Fibroblast of the conjunctiva (primary cell): ENCODE results near the gene ADAM21.
"Not testable (repeated sequence)": the region's sequence is repeated elsewhere in the genome, so short reads cannot be mapped to it uniquely, and the experiment has no call there.

Experiments used
- DNase-seq: peaks from one replicate; pipeline ENCODE4 v3.0.0-alpha.2; 2010; ENCODE audit warnings: low read depth

ADAM21 gene

DNA sequence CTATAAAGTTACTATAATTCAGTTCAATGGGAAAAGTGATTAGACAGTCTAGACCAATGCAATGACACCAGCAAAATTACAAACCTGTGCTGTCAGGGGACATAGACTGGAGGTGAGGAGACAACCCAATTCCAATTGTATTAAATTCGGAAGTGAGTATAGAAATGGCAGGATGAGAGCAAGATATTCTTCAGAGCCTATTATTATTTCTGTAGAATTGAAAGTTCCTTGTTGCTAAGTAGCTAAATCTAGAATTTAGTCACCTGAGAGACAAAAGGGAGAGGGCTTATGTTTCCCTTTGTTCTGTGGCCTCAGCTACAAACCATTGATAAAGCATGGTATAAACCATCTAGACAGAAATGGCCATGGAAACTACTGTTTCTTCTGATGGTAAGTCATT is at the start of gene ADAM21:
ADAM21 (plus strand) TSS at position 301 of the 400 bp plus-strand sequence. CDS start 5,326 bp downstream, outside the sequence.
- DNase-seq = no peak

- not testable (repeated sequence) for DNase-seq
Measured at GRCh38 chr14:70403335-70403734, 48.6 kb upstream of the ADAM21 start.

DNA sequence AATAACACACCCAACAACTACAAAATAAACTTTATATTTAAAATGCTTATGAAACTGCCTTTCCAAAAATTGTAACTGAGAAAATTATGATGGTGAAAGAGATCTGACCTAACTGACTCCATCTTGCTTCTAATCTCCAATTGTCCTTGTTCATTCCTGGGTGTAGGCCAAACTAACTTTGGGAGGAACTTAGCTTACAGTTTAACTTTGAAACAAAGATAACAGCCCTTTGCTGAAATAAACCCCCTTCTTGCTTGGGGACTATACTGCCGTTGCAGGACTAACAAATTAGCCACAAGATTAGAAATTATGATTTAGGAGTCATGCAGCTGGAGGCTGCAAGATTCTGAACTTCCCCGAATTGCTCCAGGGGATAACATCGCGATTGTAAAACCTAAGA is 45.8 kb upstream of the ADAM21 start:
- DNase-seq = not testable (repeated sequence)

GRCh38 chr14:70407621-70408020 is 44.4 kb upstream of the ADAM21 start:
- no peak for DNase-seq

- DNase-seq = no peak
Measured at GRCh38 chr14:70415788-70416187, 36.2 kb upstream of the ADAM21 start.

DNA sequence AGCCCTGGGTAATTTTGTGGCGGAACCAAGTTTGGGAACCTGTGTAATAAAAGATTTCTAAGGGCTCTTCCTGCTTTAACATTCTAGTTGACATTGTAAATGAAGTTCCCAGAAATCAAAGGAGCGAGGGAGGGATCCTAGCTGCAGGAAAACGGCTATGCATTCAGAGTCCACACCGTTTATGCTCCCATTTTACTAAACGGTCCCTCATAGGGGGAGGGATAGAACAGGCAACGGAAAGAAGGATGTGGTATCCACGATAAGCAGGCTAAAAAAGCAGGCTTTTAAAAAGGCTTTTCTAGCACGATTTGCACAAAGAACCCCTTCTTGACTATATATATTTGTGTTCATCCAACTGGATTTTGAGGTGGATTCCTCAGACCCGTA is 35.6 kb upstream of the ADAM21 start:
- no peak for DNase-seq

GRCh38 chr14:70416725-70417349 is 35.1 kb upstream of the ADAM21 start, which contains the start of gene SYNJ2BP:
SYNJ2BP (minus strand) TSS chr14:70417090; CDS start chr14:70416963, 127 bp downstream.
- DNase-seq = peak; percentile 31

DNA sequence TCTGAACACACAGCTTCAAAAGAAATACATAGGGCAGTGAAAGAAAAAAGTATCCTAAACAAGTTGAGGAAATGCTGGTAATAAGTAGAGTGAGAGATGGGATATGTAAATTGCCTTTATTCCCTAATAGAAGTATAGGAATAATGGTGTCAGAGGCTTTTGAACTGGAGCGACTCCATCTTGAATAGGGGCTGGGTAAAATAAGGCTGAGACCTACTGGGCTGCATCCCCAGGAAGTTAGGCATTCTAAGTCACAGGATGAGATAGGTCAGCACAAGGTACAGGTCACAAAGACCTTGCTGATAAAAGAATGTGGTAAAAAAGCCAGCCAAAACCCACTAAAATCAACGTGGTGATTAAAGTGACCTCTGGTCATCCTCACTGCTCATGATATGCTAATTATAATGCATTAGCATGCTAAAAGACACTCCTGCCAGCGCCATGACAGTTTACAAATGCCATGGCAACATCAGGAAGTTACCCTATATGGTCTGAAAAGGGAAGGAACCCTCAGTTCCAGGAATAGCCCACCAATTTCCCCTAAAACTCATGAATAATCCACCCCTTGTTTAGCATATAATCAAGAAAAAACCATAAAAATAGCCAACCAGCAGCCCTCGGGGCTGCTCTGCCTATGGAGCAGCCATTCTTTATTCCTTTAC is 32.6 kb upstream of the ADAM21 start:
- DNase-seq = not testable (repeated sequence)

DNA sequence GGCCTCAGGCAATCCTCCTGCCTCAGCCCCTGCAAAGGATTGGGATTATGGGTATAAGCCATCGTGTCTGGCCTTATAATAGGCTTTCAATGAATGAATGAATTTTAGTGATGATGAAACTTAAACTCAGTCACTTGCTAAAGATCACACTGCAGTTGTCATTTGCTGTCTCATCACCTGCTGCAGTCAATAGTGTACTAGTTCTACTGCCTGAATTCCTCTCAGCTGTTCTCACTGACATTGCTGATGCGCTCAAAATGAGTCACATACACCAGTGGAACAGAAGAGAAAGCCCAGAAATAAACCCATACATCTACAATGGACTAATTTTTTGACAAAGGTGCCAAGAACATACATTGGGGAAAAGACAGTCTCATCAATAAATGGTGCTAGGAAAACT is 29.4 kb upstream of the ADAM21 start:
- DNase-seq = no peak

- DNase-seq = no peak
Measured at GRCh38 chr14:70425354-70425753, 26.6 kb upstream of the ADAM21 start.

GRCh38 chr14:70426555-70426954 is 25.4 kb upstream of the ADAM21 start:
- not testable (repeated sequence) for DNase-seq

- DNase-seq = no peak
Measured at GRCh38 chr14:70436867-70437266, 15.1 kb upstream of the ADAM21 start.

GRCh38 chr14:70441641-70442040 is 10.3 kb upstream of the ADAM21 start:
- DNase-seq = no peak

GRCh38 chr14:70442750-70443149 is 9.2 kb upstream of the ADAM21 start:
- DNase-seq = no peak

GRCh38 chr14:70448633-70449340 is 3.2 kb upstream of the ADAM21 start:
- DNase-seq = peak; percentile 16

DNA sequence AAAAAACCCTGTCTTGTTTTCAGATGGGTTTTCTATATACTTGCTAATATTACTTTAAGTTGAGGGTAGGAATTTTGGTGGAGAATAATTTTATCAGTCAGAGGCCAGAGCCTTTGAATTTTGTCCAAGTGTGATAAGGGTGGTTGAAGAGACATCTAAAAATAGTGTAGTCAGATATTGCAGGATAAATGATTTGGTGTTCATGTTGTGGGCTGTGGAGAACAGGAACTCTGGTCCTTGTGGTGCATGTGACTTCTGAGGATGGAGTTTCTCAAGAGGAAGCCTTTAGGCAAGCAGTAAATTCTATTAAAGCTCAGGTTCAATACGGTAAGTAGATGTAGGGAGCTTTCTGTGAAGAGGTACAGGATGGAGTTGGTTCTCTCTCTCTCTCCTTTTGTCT is 2.8 kb downstream of the ADAM21 start:
- DNase-seq = no peak

DNA sequence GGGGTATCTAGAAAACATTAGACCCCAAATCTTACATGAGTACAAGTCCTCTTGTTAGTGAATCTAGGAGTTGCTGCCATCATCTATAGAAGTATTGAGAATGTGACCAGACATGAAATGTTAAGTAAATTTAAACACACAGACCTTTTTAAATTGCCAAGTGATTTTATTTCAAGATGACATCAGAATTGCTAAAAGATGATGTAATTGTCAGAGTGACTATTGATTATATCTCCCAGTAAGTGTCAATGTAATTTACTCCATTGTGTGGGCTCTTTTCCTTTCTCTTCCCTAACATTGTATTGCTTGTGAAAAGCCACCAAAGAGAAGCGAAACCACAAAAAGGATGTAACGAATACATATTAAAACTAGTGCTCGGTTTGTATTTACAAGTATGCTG is 16.8 kb downstream of the ADAM21 start:
- no peak for DNase-seq

- not testable (repeated sequence) for DNase-seq
Measured at GRCh38 chr14:70470863-70471563, 19.0 kb downstream of the ADAM21 start.

DNA sequence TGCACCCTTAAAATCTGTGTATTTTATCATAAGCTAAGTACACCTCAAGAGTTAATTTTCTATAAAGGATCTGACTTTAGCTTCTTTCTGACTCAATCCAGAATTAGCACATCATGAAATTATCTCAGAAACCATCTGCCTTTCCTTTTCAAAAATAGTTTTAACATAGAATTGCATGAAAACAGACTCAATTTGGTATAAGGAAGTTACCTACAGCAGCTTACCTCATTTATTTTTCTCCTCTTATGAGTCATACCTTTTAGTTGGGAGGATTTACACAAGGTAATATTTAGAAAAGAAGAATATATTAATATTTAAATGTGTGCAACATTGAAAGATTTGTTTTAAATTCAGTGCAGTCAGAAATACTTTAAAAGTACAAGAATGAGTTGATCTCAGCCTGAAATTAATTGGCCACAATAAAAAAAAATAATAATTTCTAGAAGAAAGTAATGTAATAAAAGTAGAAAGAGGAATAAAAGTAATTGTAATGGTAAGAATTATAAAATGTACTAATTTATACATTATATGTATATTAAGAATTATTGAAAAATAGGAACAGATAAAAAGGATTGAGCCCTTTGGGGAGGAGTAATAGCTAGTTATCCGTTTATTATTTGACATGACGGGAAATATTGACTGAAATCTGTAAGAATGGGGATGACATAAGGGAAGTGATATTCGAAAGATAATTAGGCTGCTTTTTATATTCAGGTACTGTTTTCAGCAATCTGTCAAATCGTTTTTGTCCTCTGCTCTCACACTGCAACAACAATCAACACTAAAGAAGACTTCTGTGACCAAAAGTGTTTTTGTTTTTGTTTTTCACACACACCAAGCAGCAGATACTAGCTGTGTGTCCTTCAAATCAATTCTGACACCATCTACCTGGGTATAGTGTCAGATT is 20.5 kb downstream of the ADAM21 start:
- no peak for DNase-seq

GRCh38 chr14:70473825-70474224 is 21.9 kb downstream of the ADAM21 start:
- no peak for DNase-seq

DNA sequence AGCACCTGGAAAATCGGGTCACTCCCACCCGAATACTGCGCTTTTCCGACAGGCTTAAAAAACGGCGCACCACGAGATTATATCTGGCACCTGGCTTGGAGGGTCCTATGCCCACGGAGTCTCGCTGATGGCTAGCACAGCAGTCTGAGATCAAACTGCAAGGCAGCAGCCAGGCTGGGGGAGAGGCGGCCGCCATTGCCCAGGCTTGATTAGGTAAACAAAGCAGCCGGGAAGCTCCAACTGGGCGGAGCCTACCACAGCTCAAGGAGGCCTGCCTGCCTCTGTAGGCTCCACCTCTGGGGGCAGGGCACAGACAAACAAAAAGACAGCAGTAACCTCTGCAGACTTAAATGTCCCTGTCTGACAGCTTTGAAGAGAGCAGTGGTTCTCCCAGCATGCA is 23.5 kb downstream of the ADAM21 start:
- not testable (repeated sequence) for DNase-seq
